Ascending aorta (tissue), 2 donors: ENCODE data around the gene KRTAP5-7. TPM values are rescaled to one million over a fixed set of nuclear protein-coding genes. Genes with fewer than 3 reads are reported as not detected.
"Not testable (repeated sequence)": the region's sequence is repeated elsewhere in the genome, so short reads cannot be mapped to it uniquely, and the experiment has no call there.

Source experiments
- DNase-seq, 2 donors: peaks; one replicate each; pipeline ENCODE4 v3.0.0-alpha.2; 2019; ENCODE audit warnings: low spot score in 2 of 2
- H3K27ac ChIP-seq, 2 donors: fragments of 200-600 bp; sonication (generic); one replicate each; pipeline ENCODE4 v1.5.1; 2016 to 2017; ENCODE audit warnings: mild to moderate bottlenecking in 1 of 2
- H3K27me3 ChIP-seq: fragments of 200-600 bp; sonication (generic); one replicate; pipeline ENCODE4 v1.5.1; 2017
- H3K36me3 ChIP-seq, 2 donors: fragments of 200-600 bp; sonication (generic); one replicate each; pipeline ENCODE4 v1.5.1; 2016
- H3K4me1 ChIP-seq, 2 donors: fragments of 200-600 bp; sonication (generic); one replicate each; pipeline ENCODE4 v1.5.1; 2016 to 2017; ENCODE audit warnings: mild to moderate bottlenecking in 1 of 2
- H3K4me3 ChIP-seq, 2 donors: fragments of 200-600 bp; sonication (generic); one replicate each; pipeline ENCODE4 v1.5.1; 2016 to 2017; ENCODE audit warnings: mild to moderate bottlenecking in 1 of 2
- H3K9me3 ChIP-seq, 2 donors: fragments of 200-600 bp; sonication (generic); one replicate each; pipeline ENCODE4 v1.5.1; 2016
- CTCF ChIP-seq, 3 experiments: fragments of 200-600 bp in 2 of 3; fragments of 450-650 bp in 1 of 3; sonication (generic) in 2 of 3; IDR thresholded peaks; one replicate each; pipeline ENCODE4 v1.5.1; 2016 to 2019; ENCODE audit warnings: antibody characterized with exemption in 3 of 3, mild to moderate bottlenecking in 1 of 3, moderate library complexity in 1 of 3
- intact Hi-C: fragments of 100-400 bp; cut with DNase I; formaldehyde crosslinking; loops from one replicate; pipeline ENCODE4 v1.15.1; 2023
- total RNA-seq: library from RNA; depleted of rRNA; stranded (reverse); fragments of >200 nt; gene quantifications from one replicate; pipeline ENCODE4 v1.1.0, GENCODE V29; 2016

The KRTAP5-7 gene
- total RNA-seq, 1 donor from 2014 or later = not detected

GRCh38 chr11:71568704-71569349 is 41.8 kb downstream of the KRTAP5-7 start:
- H3K4me1 ChIP-seq = no peaks in the 10 kb centered on the region
- H3K27ac ChIP-seq = no peak overlapping the region
- no peak for DNase-seq
- intact Hi-C loops = no loop called here
- no peaks in the 10 kb centered on the region for H3K36me3 ChIP-seq
- no peaks in the 10 kb centered on the region for H3K9me3 ChIP-seq
- no peaks in the 10 kb centered on the region for H3K27me3 ChIP-seq
- no peak for TF ChIP-seq CTCF (IDR thresholded peaks at IDR 0.05)
- no peak overlapping the region for H3K4me3 ChIP-seq

- H3K27me3 ChIP-seq, H3K4me3 ChIP-seq, H3K36me3 ChIP-seq, H3K27ac ChIP-seq, H3K9me3 ChIP-seq, intact Hi-C loops, H3K4me1 ChIP-seq: not testable (repeated sequence)
- DNase-seq = peak in 1 of 2 donors; percentile 43
Measured at GRCh38 chr11:71571101-71571850, 44.2 kb downstream of the KRTAP5-7 start.

DNA sequence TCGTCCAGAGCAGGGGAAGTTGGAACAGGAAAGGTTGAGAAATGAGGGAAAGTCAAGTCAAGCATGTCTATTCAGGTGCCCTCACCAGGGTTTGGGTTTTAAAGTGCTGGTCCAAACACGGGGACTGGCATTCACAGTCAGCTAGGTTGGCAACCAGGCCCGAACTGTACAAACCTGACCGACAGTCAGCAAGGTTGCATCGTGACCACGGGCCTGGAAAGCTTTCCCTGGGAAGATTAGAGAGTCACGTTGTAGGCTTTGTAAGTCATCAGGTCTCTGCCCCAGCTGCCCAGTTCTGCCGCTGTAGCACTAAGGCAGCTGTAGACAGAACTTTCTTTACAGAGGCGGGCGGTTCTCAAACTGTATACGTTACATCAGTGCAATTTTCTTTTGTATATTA is 45.7 kb downstream of the KRTAP5-7 start:
- DNase-seq = no peak
- TF ChIP-seq CTCF (IDR thresholded peaks at IDR 0.05) = no peak
- Histone ChIP-seq H3K4me1 (no peaks in the 10 kb centered on the region), H3K4me3 (no peak overlapping the region), H3K9me3 (no peaks in the 10 kb centered on the region), H3K27ac (no peak overlapping the region), H3K36me3 (no peaks in the 10 kb centered on the region), H3K27me3 (no peaks in the 10 kb centered on the region)
- intact Hi-C loops = no loop called here

- no peak overlapping the region for H3K27ac ChIP-seq
- H3K36me3 ChIP-seq = no peaks in the 10 kb centered on the region
- no peak overlapping the region for H3K4me3 ChIP-seq
- intact Hi-C loops = no loop called here
- no peak for TF ChIP-seq CTCF (IDR thresholded peaks at IDR 0.05)
- H3K4me1 ChIP-seq = no peaks in the 10 kb centered on the region
- no peaks in the 10 kb centered on the region for H3K9me3 ChIP-seq
- H3K27me3 ChIP-seq = no peaks in the 10 kb centered on the region
- no peak for DNase-seq
Measured at GRCh38 chr11:71574418-71574817, 47.4 kb downstream of the KRTAP5-7 start.

- H3K27me3 ChIP-seq = no peaks in the 10 kb centered on the region
- intact Hi-C loops = no loop called here
- H3K4me1 ChIP-seq = no peaks in the 10 kb centered on the region
- no peak overlapping the region for H3K27ac ChIP-seq
- no peaks in the 10 kb centered on the region for H3K36me3 ChIP-seq
- DNase-seq = no peak
- no peak for TF ChIP-seq CTCF (IDR thresholded peaks at IDR 0.05)
- no peaks in the 10 kb centered on the region for H3K9me3 ChIP-seq
- H3K4me3 ChIP-seq = no peak overlapping the region
Measured at GRCh38 chr11:71575723-71576424, 48.8 kb downstream of the KRTAP5-7 start.

- H3K36me3 ChIP-seq, H3K27me3 ChIP-seq, intact Hi-C loops, H3K4me1 ChIP-seq, H3K27ac ChIP-seq, DNase-seq, H3K9me3 ChIP-seq, H3K4me3 ChIP-seq: not testable (repeated sequence)
Measured at GRCh38 chr11:71576688-71577465, 49.8 kb downstream of the KRTAP5-7 start.
